Measurements from ENCODE around the gene PSAP.

GRCh38 chr10:71802235-71802634, 48.8 kb downstream of the PSAP start:
- TF ChIP-seq FOXM1 (IDR thresholded peaks at IDR 0.05; ENCODE audit: borderline replicate concordance) = no peak
- no peak for TF ChIP-seq SP1 (IDR thresholded peaks at IDR 0.05)
- no peak for TF ChIP-seq ZNF384 (IDR thresholded peaks at IDR 0.05)
- no peak for TF ChIP-seq BHLHE40 (IDR thresholded peaks at IDR 0.05; ENCODE audit: borderline replicate concordance)
- TF ChIP-seq CTBP1 (IDR thresholded peaks at IDR 0.05; ENCODE audit: borderline replicate concordance) = no peak
- TF ChIP-seq FOXK2 (IDR thresholded peaks at IDR 0.05) = no peak
- no peak for TF ChIP-seq FOXA1 (IDR thresholded peaks at IDR 0.05)
